GM23338 (cell line): Measurements from ENCODE around the gene COL18A1.

Experiments
- CREB1 ChIP-seq: fragments of 250-450 bp; sonication (Bioruptor Pico); IDR thresholded peaks from 2 replicates; pipeline ENCODE4 v1.5.0; 2020; ENCODE audit warnings: low read depth, mild to moderate bottlenecking, moderate library complexity
- CTCF ChIP-seq, 2 experiments: fragments of 200-600 bp in 1 of 2; sonication (generic) in 1 of 2; conservative IDR thresholded peaks; 2 replicates each; pipeline versions ENCODE4 v1.5.1 to v1.6.1; 2016 to 2017; ENCODE audit warnings: antibody characterized with exemption in 2 of 2, low read depth in 2 of 2, mild to moderate bottlenecking in 2 of 2, moderate library complexity in 1 of 2
- ETS1 ChIP-seq: IDR thresholded peaks from 2 replicates; pipeline ENCODE4 v1.6.1; 2016; ENCODE audit warnings: antibody characterized with exemption
- EZH2 ChIP-seq: fragments of 200-600 bp; sonication (generic); IDR thresholded peaks from one replicate; pipeline ENCODE4 v1.8.0; 2017; ENCODE audit warnings: antibody characterized with exemption, mild to moderate bottlenecking, low read depth; ENCODE audit not compliant: unreplicated experiment
- EZH2phosphoT487 ChIP-seq: fragments of 200-600 bp; sonication (generic); IDR thresholded peaks from one replicate; pipeline ENCODE4 v1.8.1; 2018; ENCODE audit warnings: antibody characterized with exemption; ENCODE audit not compliant: unreplicated experiment
- JUNB ChIP-seq: IDR thresholded peaks from one replicate; pipeline ENCODE4 v1.6.1; 2016; ENCODE audit warnings: antibody characterized with exemption; ENCODE audit not compliant: unreplicated experiment
- NANOG ChIP-seq: IDR thresholded peaks from 2 replicates; pipeline ENCODE4 v1.6.1; 2016; ENCODE audit warnings: antibody characterized with exemption, borderline replicate concordance
- POLR2AphosphoS5 ChIP-seq: IDR thresholded peaks from 2 replicates; pipeline ENCODE4 v1.6.1; 2016; ENCODE audit warnings: antibody characterized with exemption, low read depth
- REST ChIP-seq: IDR thresholded peaks from one replicate; pipeline ENCODE4 v1.6.1; 2018; ENCODE audit warnings: antibody characterized with exemption; ENCODE audit not compliant: unreplicated experiment
- STAT1 ChIP-seq: IDR thresholded peaks from one replicate; pipeline ENCODE4 v1.6.1; 2016; ENCODE audit warnings: antibody characterized with exemption; ENCODE audit not compliant: unreplicated experiment
- ZNF331 ChIP-seq: fragments of 250-450 bp; sonication (Bioruptor Pico); IDR thresholded peaks from 2 replicates; pipeline ENCODE4 v1.5.0; 2020; ENCODE audit warnings: low read depth, mild to moderate bottlenecking, moderate library complexity

GRCh38 chr21:45435405-45435981 lies 30.5 kb downstream of the COL18A1 start:
- TF ChIP-seq CTCF (conservative IDR thresholded peaks at IDR 0.05; ENCODE audit: low read depth in 2 of 2), result no peak
- TF ChIP-seq REST, result no peak
- no peak for TF ChIP-seq POLR2AphosphoS5
- no peak for TF ChIP-seq EZH2
- TF ChIP-seq ZNF331 (CRISPR knock-in tag), result no peak
- TF ChIP-seq EZH2phosphoT487, result no peak
- TF ChIP-seq CREB1 (CRISPR knock-in tag), result no peak
- no peak for TF ChIP-seq JUNB
- no peak for TF ChIP-seq ETS1
- TF ChIP-seq STAT1, result no peak
- TF ChIP-seq NANOG, result no peak
